Activated CD8-positive, alpha-beta memory T cell treated with anti-CD3 and anti-CD28 coated beads for 1 hour (primary cell): ENCODE data around the gene SHISA6.
"Not testable (repeated sequence)": the region's sequence is repeated elsewhere in the genome, so short reads cannot be mapped to it uniquely, and the experiment has no call there.

Experiments used
- DNase-seq, 2 donors: peaks; one replicate each; pipeline ENCODE4 v3.0.0-alpha.2; 2020; ENCODE audit warnings: low read depth in 1 of 2; ENCODE audit errors: extremely low read depth in 1 of 2

SHISA6 gene

DNA sequence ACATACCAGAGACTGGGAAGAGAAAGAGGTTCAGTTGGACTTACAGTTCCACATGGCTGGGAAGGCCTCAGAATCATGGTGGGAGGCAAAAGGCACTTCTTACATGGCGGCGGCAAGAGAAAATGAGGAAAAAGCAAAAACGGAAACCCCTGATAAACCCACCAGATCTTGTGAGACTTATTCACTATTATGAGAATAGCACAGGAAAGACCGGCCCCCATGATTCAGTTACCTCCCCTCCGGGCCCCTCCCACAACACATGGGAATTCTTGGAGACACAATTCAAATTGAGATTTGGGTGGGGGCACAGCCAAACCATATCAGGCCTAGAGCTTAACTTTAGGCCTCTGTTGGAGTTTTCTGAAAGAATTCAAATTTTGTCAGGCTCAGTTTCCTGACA, 60.9 kb downstream of the SHISA6 start:
- not testable (repeated sequence) for DNase-seq

DNA sequence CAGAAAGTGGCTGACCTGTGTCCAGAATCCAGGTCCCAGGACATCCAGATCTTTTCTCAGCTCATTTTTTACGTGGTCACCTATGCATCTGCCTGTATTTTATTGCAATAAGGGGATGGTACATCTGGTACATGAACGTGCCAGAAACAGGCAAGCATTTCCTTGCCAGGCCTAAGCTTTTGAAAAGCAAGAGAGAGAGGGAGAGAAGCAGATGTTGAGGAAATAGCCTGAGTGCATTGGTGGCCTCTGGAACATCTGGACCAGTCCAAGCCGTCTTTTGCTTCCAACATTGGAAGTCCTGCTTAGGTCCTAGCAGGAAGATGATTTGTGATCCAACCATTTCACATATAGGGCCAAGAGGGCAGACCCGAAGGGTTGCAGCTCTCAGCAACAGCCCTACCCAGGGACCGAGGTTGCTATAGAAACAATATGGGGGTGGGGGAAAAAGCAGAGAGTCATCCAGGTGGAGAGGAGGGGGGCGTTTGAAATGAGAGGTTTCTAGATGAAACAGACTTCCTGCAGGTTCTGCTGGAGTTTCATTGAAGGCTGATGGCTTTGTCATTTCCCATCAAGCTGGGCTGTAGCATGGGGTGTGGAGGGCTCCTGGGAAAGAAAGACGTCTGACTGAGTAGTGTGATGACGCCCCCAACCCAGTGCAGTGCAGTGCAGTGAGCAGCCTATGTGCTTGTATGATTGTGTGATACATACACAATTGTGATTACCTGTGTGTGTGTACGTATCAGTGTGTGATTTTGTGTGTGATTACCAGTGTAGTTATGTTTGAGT, 61.6 kb downstream of the SHISA6 start:
- no peak for DNase-seq

DNA sequence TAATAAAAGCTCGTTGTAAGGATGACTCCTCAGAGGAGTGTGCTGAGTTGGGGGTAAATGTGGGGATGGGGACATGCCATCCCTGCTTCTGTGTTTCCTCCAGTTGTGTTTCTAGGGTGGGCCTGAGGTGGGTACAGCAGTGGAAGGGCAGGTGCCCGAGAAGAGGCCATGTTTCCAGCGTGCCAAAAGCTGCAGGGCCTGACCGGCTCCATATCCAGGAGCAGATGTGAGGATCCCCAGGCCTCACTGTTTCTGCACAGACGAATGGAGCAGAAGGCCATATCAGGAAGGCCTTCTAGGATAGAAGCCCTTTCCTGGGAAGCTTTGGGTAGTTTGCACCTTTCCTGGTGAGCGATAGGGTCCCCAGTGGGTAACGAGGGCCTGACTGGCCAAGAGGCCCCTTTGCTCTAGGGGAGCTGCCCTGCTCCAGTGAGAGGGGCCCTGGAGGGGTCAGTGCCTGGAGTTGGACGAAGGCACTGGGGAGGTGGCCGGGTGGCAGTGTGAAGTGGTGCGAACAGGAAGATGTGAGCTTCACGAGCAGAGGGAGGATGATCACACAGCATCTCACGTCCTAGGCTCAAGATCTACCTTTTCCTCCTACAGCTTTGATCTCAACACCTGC, 62.9 kb downstream of the SHISA6 start:
- no peak for DNase-seq

DNA sequence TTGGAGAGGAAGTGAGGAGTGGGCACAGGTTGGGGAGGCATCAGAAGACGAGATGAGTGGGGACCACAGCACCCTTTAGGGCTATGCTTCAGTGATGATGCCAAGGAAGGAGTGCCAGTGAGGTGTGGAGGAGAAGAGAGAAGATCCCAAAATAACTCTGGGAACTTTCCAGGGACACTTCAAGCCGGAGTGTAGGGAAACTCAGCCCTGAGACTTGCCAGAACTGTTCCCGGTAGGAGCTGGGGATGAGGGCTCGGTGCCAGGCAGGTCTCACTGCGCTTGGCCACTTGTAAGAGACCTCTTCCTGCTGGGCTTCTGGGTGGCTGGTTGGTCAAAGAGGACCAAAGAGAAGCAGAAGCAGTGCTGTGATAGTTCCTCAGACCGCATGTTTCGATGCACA, 63.6 kb downstream of the SHISA6 start:
- DNase-seq, result no peak

DNA sequence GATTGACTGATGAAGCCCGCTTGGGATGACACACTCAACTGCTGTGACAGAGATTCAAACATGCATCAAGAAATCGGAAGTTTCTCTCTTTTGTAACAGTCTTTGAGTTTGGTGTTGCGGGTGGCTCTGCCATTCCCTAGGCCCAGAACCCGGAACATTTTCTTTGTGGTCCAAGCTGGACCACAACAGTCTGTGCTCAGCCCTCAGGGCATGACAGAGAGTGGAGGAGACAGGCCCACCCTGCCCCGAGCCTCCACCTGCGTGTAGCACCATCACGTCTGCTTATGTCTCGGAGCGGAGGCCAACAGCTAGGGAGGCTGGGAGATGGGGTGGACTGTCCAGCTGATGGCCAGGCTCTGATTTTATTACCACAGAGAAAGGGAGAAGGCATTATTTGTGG, 64.5 kb downstream of the SHISA6 start:
- no peak for DNase-seq

DNA sequence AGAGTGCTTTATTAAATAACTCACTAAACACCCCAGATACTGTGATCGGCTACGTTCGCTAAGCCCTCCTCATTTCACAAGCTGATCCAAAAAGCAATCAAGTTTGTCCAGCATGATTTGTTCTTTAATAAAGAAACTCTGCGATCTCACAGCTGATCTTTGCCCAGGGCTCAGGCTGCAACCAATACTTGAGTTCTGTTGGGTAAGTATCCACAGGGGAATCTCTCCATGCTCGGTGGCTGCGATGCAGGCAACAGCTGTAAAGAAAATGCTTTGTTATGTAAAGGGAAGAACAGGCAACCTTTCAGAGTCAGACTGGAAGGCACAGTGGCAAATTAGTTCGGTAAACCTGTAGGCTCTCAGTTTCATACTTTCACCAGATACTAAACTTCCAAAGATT, 67.5 kb downstream of the SHISA6 start:
- no peak for DNase-seq

DNA sequence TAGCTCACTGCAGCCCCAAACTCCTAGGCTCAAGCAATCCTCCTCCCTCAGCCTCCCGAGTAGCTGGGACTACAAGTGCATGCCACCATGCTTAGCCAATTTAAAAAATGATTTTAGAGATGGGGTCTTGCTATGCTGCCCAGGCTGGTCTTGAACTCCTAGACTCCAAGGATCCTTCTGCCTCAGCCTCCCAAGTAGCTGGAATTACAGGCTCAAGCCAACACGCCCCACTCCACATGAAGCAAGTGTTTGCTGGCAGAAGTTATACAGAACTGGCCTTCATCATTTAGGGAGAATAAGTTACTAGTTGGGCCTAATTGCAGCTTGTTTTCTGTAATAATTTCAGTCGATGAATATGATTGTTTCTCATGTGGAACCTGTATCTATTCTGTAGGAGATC, 68.0 kb downstream of the SHISA6 start:
- DNase-seq, result no peak

DNA sequence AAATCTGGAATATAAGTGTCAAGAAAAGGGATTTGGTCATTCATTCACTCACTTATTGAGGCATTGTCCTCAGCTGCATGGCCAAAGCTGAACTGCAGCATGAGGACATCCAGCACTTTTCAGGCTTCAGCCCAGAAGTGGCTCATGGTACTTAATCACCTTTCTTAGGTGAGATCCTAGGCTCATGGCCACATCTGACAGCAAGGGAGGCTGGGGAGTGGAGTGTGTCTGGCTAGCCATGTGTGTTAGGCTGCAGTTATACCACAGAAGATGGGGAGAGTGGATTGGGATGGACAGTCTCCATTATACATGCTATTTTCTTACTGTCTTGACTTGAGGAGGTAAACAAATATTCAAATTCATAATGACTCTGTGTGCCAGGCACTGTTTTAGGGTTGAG, 68.8 kb downstream of the SHISA6 start:
- DNase-seq, result no peak

DNA sequence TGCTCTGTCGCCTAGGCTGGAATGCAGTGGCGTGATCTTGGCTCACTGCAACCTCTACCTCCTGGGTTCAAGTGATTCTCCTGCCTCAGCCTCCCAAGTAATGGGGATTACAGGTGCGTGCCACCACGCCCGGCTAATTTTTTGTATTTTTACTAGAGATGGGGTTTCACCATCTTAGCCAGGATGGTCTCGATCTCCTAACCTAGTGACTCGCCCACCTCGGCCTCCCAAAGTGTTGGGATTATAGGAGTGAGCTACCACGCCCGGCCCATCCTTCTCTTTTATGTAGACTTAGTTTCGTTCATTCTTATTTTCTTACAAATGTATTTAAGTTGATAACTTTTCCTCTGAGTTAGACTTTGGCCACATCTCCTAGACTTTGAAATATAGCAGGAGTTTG, 75.4 kb downstream of the SHISA6 start:
- not testable (repeated sequence) for DNase-seq

DNA sequence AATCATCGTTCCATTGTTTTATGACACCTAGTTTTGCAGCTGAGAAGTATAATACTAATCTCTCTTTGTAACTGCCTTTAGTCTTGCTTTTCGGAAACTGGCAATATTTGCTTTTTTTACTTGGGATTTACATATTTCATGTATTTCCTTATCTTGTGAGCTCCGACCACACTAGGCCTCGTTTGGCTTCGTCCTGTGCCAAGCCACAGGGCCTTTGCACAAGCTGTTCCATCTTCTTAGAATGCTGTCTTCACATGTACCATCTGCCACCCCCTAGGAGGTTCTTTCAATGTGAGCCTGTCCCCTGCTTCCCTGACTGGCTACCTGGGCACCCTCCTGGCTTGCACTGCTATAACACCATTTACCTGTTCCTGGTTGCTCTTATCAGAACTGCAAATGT, 77.2 kb downstream of the SHISA6 start:
- no peak for DNase-seq

DNA sequence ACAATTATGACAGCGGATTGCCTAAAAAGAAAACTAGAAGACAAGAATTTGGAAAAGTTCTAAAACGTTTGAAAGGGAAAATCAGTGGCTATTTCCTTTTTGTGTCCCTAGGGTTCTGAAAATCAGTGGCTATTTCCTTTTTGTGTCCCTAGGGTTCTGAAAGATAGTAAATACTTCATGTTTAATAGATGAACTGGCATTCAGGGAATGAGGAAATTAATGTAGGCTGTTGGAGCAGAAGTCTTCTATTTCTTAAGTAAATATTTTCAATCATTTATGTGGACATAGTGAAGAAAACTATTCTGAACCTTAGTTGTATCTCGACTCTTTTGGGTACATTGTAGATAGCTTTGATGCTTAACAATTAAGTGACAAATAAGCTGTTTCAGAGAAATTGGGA, 78.9 kb downstream of the SHISA6 start:
- DNase-seq, result no peak

DNA sequence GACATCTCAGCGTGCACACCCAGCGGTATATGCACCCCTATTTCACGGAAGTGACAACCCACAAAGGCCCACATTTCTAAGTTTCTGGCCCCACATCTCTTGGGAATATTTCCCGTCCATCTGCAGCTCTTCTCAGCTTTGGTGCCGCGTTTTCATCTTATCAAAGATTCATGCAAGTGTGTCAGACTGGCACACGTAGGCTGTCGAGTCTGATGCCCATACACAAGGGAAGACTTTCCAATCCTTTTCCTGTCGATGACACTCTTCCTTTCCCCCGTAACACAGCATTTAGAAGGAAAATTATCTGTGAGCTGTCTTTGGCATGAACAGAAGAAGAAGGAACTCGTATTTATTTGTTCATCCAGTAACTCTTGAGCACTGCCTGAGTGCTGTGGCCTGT, 83.0 kb downstream of the SHISA6 start:
- no peak for DNase-seq

DNA sequence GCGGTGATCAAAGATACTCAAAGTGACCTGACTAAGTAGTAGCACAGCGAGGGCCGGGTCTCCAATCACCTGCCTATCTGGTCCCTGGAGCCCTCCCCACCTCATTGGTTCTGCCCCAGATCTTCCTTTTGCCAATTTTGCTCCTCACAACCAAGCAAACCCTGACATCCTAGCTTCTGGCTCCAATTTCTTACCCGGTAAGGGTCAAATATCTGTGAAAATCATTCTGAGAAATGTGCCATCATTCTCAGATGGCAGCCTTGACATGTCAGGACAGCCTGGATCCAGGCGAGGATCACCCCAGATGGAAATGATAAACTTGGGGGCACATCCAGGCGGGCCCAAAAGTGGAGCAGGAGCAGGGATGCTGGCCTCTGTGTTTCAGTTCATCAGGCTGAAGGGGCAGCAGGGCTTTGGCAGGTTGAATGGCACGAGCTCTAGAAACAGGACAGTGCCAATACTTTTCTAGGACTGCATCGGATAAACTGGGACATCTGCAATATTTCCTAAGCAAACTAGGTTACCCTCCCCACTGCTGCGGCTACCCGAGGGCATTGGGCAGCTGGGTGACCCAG, 83.9 kb downstream of the SHISA6 start:
- DNase-seq, result no peak

DNA sequence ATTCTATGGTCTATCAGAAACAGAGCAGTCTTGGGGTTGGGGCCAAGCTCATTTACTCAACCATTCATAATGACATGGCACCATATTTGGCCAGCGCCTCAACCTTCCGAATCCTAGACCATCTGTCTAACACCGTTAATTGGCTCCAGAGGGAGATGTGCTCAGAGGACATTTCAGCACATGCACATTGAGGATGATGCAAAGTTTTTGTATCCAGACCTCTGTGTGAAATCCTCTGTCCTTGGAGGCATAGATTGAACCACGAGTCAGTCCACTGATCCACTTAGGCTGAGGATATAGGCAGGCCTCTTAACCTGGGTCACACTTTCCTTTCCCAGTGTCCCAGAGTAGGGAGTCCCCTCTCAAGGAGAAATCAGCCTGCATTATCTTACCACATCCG, 85.5 kb downstream of the SHISA6 start:
- DNase-seq, result no peak

DNA sequence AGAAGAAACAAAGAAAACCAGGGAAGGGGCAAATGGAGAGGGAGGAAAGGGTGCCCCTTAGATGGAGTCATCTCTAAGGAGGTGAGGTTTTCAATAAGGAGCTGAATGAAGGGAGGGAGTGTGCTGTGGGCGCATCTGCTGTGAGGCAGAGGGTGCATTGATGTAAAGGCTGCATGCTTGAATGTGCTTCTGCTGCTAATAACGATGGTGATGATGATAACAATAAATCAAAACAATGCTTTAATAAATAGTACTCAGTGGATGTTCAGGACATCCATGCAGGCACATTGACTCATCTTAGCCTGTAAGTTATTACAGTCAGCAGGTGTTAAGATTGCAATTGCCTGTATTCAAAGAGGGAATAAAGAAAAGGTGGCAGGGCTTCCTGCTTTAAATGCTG, 87.8 kb downstream of the SHISA6 start:
- no peak for DNase-seq

DNA sequence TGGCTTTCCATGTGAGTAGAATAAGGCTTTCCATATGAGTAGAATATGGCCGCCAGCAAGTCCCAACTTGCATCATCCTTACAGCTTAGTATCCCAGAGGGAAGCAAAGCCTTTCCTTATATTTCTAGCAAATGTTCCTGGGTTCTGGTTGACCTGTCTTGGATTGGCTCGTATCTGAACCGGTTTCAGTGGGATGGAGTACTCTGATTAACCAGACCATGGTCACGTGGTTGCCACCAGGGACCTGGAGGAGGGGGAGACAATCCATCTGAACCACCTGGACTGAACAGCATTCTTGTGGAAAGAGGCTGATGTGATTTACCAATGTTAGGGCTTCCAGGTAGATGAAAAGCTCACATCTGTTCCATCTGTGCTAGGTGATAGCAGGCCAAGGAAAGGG, 89.0 kb downstream of the SHISA6 start:
- DNase-seq, result no peak

DNA sequence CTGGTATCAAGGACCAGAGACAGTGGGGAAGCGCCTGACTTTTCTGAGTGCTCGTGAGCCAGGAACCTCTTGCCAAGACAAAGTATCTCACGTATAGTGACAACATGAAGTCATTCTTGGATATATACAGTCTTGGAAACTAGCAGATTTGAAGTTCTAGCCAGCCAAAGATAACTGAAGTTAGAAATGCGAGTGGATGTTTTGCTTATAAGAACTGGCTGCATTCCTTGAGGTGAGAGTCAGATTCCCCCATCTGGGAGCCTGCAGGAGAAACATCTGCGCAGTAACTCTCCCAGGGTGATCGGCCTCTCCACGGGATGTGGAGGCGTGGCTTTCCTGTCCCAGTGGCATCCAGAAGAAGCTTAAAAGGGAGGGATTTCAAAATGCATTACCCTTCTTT, 89.8 kb downstream of the SHISA6 start:
- DNase-seq, result no peak

DNA sequence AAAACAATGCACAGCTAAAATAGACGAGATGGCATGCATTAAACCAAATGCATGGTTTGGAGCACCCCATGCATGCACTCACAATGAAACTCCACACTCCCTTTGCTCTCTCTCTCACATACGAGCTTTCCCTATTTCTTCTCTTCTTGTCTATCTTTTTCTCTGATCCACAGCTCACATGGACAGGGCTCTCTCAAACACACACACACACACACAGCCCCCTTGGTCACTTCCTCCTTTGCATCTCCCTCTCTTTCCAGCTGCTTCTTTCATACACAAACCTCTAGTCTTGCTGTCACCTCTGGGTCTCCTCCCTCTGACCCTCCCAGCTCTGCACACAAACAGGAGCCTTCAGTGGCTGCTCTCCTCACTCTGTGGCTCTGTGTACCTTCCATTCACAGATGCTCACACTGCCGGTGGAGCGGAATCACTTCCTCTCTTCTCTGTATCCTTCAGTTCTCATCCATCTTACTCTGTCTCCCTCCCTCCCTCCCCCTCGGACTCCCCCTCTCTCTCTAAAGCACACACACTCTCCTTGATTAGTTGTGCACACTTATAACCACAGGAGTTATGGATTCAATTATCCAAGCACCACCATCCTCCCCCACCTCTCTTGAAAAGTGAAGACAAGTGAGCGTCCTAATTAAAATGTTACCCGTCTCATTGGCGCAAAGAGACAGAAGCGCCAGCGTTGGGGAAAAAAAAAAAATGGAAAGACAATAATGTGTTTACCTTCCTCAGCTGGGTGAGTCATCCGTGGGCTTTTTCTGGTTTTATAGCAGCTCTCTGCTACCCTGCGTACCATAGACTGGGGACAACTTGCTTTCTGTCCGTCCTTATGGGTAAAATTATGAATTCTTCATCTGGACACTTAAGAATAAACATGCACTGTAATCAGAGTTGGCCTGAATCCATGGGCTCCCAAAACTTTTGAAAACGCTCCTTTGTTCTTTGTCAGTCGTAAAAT, 90.8 kb downstream of the SHISA6 start:
- DNase-seq, result no peak

DNA sequence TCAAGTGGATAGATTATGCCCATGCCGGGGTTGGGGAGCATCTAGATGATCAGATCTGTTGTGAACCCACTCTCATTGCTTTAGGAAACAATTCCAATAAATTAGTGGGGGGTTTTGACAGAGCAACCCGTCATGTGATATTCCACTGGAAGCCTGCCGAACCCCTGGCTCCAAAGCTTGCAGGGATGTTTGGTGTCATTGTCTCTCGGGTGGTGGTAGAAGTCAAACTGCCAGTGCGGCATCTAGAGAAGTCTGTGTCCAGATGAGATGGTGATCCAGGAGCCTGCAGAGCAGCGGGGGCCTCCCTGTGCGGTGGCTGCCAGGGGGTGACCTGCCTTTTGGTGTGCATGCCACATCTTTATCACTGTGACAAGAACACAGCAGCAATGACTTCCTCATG, 91.7 kb downstream of the SHISA6 start:
- DNase-seq, result no peak

DNA sequence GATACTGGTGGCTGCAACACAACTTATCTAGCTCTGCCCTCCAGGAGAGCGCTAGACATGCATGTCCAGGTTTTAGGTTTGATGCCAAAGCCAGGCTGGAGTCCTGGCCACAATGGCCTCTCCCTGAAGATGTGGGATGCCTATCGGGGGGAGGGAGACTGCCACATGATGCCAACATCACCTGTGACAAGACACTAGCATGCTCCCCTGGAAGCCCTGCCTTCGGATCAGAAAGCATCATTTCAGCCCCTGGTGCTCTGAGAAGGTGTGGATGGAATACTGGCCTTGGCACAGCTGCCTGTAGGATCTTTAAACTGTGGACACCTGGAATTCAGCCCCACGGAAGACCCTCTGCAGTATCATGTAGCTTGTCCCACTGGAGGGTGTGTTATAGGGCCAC, 93.5 kb downstream of the SHISA6 start:
- no peak for DNase-seq

DNA sequence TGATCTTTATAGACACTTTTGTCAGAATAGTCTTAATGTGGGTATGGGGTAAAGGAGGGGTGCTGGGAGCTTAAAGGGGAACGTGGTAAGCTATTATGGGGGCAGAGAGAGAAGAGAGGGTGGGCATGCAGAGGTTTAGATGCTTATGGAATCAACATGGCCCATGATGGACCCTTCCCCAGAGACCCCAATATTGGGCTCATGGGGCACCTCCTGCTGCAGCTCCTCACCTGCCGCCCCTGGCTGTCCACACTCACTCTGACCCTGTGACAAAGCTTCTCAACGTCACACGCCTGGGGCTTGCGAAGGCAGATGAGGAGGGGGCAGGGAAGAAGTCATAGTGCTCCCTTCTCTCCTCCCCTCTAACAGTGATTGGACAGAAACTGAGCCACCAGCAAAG, 95.3 kb downstream of the SHISA6 start:
- no peak for DNase-seq
